IMR-90 (cell line): ENCODE data around the gene FAM227B. TPM values are rescaled to one million over a fixed set of nuclear protein-coding genes. Genes with fewer than 3 reads are reported as not detected.

Source experiments
- ATAC-seq: fragments of 200-7000 bp; cut with Tn5 transposase; 2 replicates; pipeline ENCODE4 v1.9.1; 2020; ENCODE audit warnings: low read depth, mild to moderate bottlenecking, moderate library complexity
- BruUV-seq: library from RNA; stranded (reverse); fragments of 400-500 nt; replicated peaks from 2 replicates; lab custom pipeline; 2021; lab: Mats Ljungman, UMichigan
- CTCF ChIA-PET: fragments of 300-600 bp; formaldehyde crosslinking; extraction: SDS; loops from one replicate; lab custom pipeline; 2021; ENCODE audit warnings: antibody characterized with exemption; lab: Yijun Ruan, JAX
- POLR2A ChIA-PET: fragments of 300-600 bp; sonication (Branson Sonifier 250); formaldehyde crosslinking; loops from one replicate; lab custom pipeline; 2022; ENCODE audit warnings: antibody characterized with exemption; ENCODE audit not compliant: unreplicated experiment; lab: Charles Lee
- DNase-seq: peaks from one replicate; pipeline ENCODE4 v3.0.0; 2013
- H2AFZ ChIP-seq: replicated peaks from 2 replicates; pipeline ENCODE3; 2013; ENCODE audit warnings: low read length, mild to moderate bottlenecking; ENCODE audit not compliant: poor library complexity
- H2AK5ac ChIP-seq: 2 replicates; pipeline ENCODE4 v1.6.1; 2013; ENCODE audit warnings: low read depth, low read length, inconsistent platforms
- H2AK9ac ChIP-seq: replicated peaks from 2 replicates; pipeline ENCODE3; 2013; ENCODE audit warnings: mild to moderate bottlenecking, low read depth, low read length, moderate library complexity; ENCODE audit not compliant: poor library complexity
- H2BK120ac ChIP-seq: 2 replicates; pipeline ENCODE4 v1.6.1; 2013; ENCODE audit warnings: low read depth, low read length, inconsistent platforms
- H2BK15ac ChIP-seq: 3 replicates; pipeline ENCODE4 v1.6.1; 2013; ENCODE audit warnings: low read depth, low read length, inconsistent platforms
- H2BK20ac ChIP-seq: 2 replicates; pipeline ENCODE4 v1.6.1; 2013; ENCODE audit warnings: low read depth, mild to moderate bottlenecking, inconsistent platforms, low read length, moderate library complexity
- H2BK5ac ChIP-seq: 2 replicates; pipeline ENCODE4 v1.6.1; 2013; ENCODE audit warnings: mild to moderate bottlenecking, low read depth, low read length, inconsistent platforms; ENCODE audit not compliant: poor library complexity, severe bottlenecking
- H3K14ac ChIP-seq: replicated peaks from 2 replicates; pipeline ENCODE4 v1.6.1; 2013; ENCODE audit warnings: low read depth, low read length, inconsistent platforms
- H3K18ac ChIP-seq: 2 replicates; pipeline ENCODE4 v1.6.1; 2013; ENCODE audit warnings: low read depth, low read length, control low read depth
- H3K23ac ChIP-seq: 2 replicates; pipeline ENCODE4 v1.6.1; 2013; ENCODE audit warnings: low read depth, low read length, inconsistent platforms
- H3K27ac ChIP-seq: 2 replicates; pipeline ENCODE4 v1.5.1; 2013; ENCODE audit warnings: mild to moderate bottlenecking, control low read depth, low read length; ENCODE audit not compliant: insufficient read depth
- H3K27me3 ChIP-seq: 2 replicates; pipeline ENCODE4 v1.6.1; 2013; ENCODE audit warnings: low read length; ENCODE audit not compliant: control insufficient read depth, insufficient read depth
- H3K36me3 ChIP-seq: 2 replicates; pipeline ENCODE4 v1.6.1; 2013; ENCODE audit warnings: low read length, mixed read lengths; ENCODE audit not compliant: control insufficient read depth, insufficient read depth
- H3K4ac ChIP-seq: 2 replicates; pipeline ENCODE4 v1.6.1; 2013; ENCODE audit warnings: low read depth, low read length, inconsistent platforms
- H3K4me1 ChIP-seq: 2 replicates; pipeline ENCODE4 v1.6.1; 2013; ENCODE audit warnings: low read length, mixed read lengths; ENCODE audit not compliant: control insufficient read depth, insufficient read depth
- H3K4me2 ChIP-seq: 2 replicates; pipeline ENCODE4 v1.6.1; 2013; ENCODE audit warnings: low read depth, mild to moderate bottlenecking, control low read depth, low read length, moderate library complexity
- H3K4me3 ChIP-seq: 2 replicates; pipeline ENCODE4 v1.5.1; 2013; ENCODE audit warnings: low read depth, mild to moderate bottlenecking, control low read depth, low read length, moderate library complexity; ENCODE audit not compliant: insufficient read depth
- H3K56ac ChIP-seq: 2 replicates; pipeline ENCODE4 v1.6.1; 2013; ENCODE audit warnings: low read length, inconsistent platforms; ENCODE audit not compliant: insufficient read depth; ENCODE audit errors: extremely low read depth
- H3K79me1 ChIP-seq, 2 experiments: 2 replicates each; pipeline ENCODE4 v1.6.1; 2013; ENCODE audit warnings: low read length in 2 of 2, inconsistent platforms in 1 of 2, low read depth in 1 of 2
- H3K9ac ChIP-seq: 2 replicates; pipeline ENCODE4 v1.6.1; 2013; ENCODE audit warnings: low read depth, low read length, control low read depth
- H3K9me1 ChIP-seq: 2 replicates; pipeline ENCODE4 v1.6.1; 2013; ENCODE audit warnings: low read length, inconsistent platforms; ENCODE audit not compliant: insufficient read depth
- H3K9me3 ChIP-seq: 2 replicates; pipeline ENCODE4 v1.6.1; 2013; ENCODE audit warnings: low read length; ENCODE audit not compliant: control insufficient read depth, insufficient read depth
- H4K20me1 ChIP-seq: 2 replicates; pipeline ENCODE4 v1.6.1; 2013; ENCODE audit warnings: low read length, inconsistent platforms; ENCODE audit not compliant: insufficient read depth
- H4K5ac ChIP-seq: 2 replicates; pipeline ENCODE4 v1.6.1; 2013; ENCODE audit warnings: mild to moderate bottlenecking, low read depth, low read length, control low read depth
- H4K8ac ChIP-seq, 2 experiments: 2 replicates each; pipeline ENCODE4 v1.6.1; 2013; ENCODE audit warnings: low read depth in 2 of 2, low read length in 2 of 2, control low read depth in 1 of 2, inconsistent platforms in 1 of 2
- H4K91ac ChIP-seq: 2 replicates; pipeline ENCODE4 v1.6.1; 2013; ENCODE audit warnings: low read depth, low read length, inconsistent platforms; ENCODE audit not compliant: insufficient read depth
- BHLHE40 ChIP-seq: fragments of 150-350 bp; IDR thresholded peaks from 2 replicates; pipeline ENCODE4 v1.6.1; 2016; ENCODE audit warnings: mild to moderate bottlenecking, low read depth, low read length
- CEBPB ChIP-seq: IDR thresholded peaks from 2 replicates; pipeline ENCODE4 v1.6.1; 2012; ENCODE audit warnings: low read depth, low read length, improper control_type of control experiment
- CTCF ChIP-seq: conservative IDR thresholded peaks from 2 replicates; pipeline ENCODE4 v1.5.1; 2012; ENCODE audit warnings: mild to moderate bottlenecking, low read depth, low read length, improper control_type of control experiment
- ELK1 ChIP-seq: fragments of 150-350 bp; IDR thresholded peaks from 2 replicates; pipeline ENCODE4 v1.6.1; 2016; ENCODE audit warnings: low read depth, mild to moderate bottlenecking, low read length, moderate library complexity, borderline replicate concordance
- FOS ChIP-seq: fragments of 150-350 bp; IDR thresholded peaks from 2 replicates; pipeline ENCODE4 v1.6.1; 2016; ENCODE audit warnings: low read depth, low read length
- MAFK ChIP-seq: IDR thresholded peaks from 2 replicates; pipeline ENCODE4 v1.6.1; 2012; ENCODE audit warnings: low read depth, low read length, improper control_type of control experiment
- MAZ ChIP-seq: IDR thresholded peaks from 2 replicates; pipeline ENCODE4 v1.6.1; 2012; ENCODE audit warnings: low read depth, mild to moderate bottlenecking, low read length, improper control_type of control experiment, moderate library complexity, borderline replicate concordance
- MXI1 ChIP-seq: IDR thresholded peaks from 2 replicates; pipeline ENCODE4 v1.6.1; 2012; ENCODE audit warnings: low read depth, mild to moderate bottlenecking, low read length, moderate library complexity, borderline replicate concordance
- NFE2L2 ChIP-seq: fragments of 150-350 bp; IDR thresholded peaks from 2 replicates; pipeline ENCODE4 v1.6.1; 2016; ENCODE audit warnings: low read depth, mild to moderate bottlenecking, low read length
- POLR2A ChIP-seq: IDR thresholded peaks from 2 replicates; pipeline ENCODE4 v1.6.1; 2012; ENCODE audit warnings: mild to moderate bottlenecking, low read depth, low read length
- RCOR1 ChIP-seq: IDR thresholded peaks from 2 replicates; pipeline ENCODE4 v1.6.1; 2012; ENCODE audit warnings: mild to moderate bottlenecking, low read length, improper control_type of control experiment; ENCODE audit not compliant: insufficient replicate concordance
- RFX5 ChIP-seq: IDR thresholded peaks from 2 replicates; pipeline ENCODE4 v1.8.0; 2012; ENCODE audit warnings: low read depth, mild to moderate bottlenecking, low read length, moderate library complexity
- WGBS, 2 experiments: methylation state at CpG; one replicate each; pipeline versions ENCODE4 v1.1.5 to v1.1.7; 2013; ENCODE audit warnings: missing lambda C conversion rate in 2 of 2; ENCODE audit not compliant: insufficient read length in 1 of 2; ENCODE audit errors: extremely low coverage in 2 of 2; 5-methylcytosine and 5-hydroxymethylcytosine counted together
- dilution Hi-C: fragments of 300-500 bp; cut with HindIII; formaldehyde crosslinking; loops from one replicate; pipeline ENCODE4 v1.14.3; 2018; ENCODE audit warnings: low sequenced_read_pairs; ENCODE audit not compliant: unreplicated experiment
- in situ Hi-C: fragments of 300-500 bp; cut with MboI; formaldehyde crosslinking; loops from 3 replicates; pipeline ENCODE4 v1.14.3; 2019; ENCODE audit warnings: low sequenced_read_pairs, inconsistent platforms, mixed read lengths
- intact Hi-C: fragments of 100-400 bp; cut with micrococcal nuclease; formaldehyde crosslinking; loops from 2 replicates; pipeline ENCODE4 v1.10.0; 2022
- polyA plus RNA-seq, 3 experiments: library from polyadenylated mRNA; depleted of rRNA; stranded (reverse); fragments of >200 nt; gene quantifications; 2 replicates each; pipeline ENCODE4 v1.2.3, GENCODE V29; 2012; ENCODE audit warnings: low replicate concordance in 1 of 3
- total RNA-seq: library from RNA; depleted of rRNA; stranded (reverse); fragments of >200 nt; gene quantifications from 2 replicates; pipeline ENCODE4 v1.2.3, GENCODE V29; 2012
- TF ChIP-seq, protein P1 (sequence below): fragments of 150-350 bp; IDR thresholded peaks from 2 replicates; pipeline ENCODE4 v1.6.1; 2017; ENCODE audit warnings: mild to moderate bottlenecking, antibody characterized with exemption, low read length, low read depth

Gene FAM227B
- total and polyA plus RNA-seq, 2 of the 4 experiments (the other 2 are of a cell fraction): 1.8 to 3.0 TPM

DNA sequence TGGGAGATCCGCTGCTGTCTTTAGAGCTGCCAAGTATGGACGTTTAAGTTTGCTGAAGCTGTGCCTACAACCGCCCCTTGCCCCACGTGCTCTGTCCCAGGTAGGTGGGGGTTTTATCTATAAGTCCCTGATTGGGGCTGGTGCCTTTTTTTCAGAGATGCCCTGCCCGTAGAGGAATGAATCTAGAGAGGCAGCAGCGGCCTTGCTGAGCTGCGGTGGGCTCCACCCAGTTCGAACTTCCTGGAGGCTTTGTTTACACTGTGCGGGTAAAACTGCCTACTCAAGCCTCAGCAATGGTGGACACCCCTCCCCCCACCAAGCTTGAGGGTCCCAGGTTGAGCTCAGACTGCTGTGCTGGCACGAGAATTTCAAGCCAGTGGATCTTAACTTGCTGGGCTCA, 281.0 kb downstream of the FAM227B start:
- no peaks in the 10 kb centered on the region for H3K4me1 ChIP-seq
- WGBS, 2 experiments: 92% methylated on average over 2 of the region's 10 CpGs; no CpG with 5 or more reads in 1 of the 2 experiments
- DNase-seq (no peak), ATAC-seq (no peak)
- intact Hi-C loops (no loop called here), in situ Hi-C loops (no loop called here), dilution Hi-C loops (no loop called here)
- H3K4me3 ChIP-seq: no peak overlapping the region
- no peak overlapping the region for H3K18ac ChIP-seq
- no peak overlapping the region for H2BK20ac ChIP-seq
- no peak overlapping the region for H3K23ac ChIP-seq
- no peak overlapping the region for H3K27ac ChIP-seq
- no peak overlapping the region for H4K5ac ChIP-seq
- H3K56ac ChIP-seq: no peak overlapping the region
- peaks cover 0 to 3% of the 10 kb centered on the region in 2 experiments; a peak in 2 of 4 replicates for H3K79me1 ChIP-seq
- H4K91ac ChIP-seq: no peak overlapping the region
- H3K14ac ChIP-seq: no peak overlapping the region
- peaks cover 1% of the 10 kb centered on the region; the same call in 1 of the 2 replicates for H3K9me3 ChIP-seq
- POLR2A ChIA-PET: no interaction called here
- H4K20me1 ChIP-seq: no peaks in the 10 kb centered on the region
- no peaks in the 10 kb centered on the region for H3K27me3 ChIP-seq
- H3K4me2 ChIP-seq: no peak overlapping the region
- no peak overlapping the region for H2BK15ac ChIP-seq
- no peak overlapping the region for H2BK120ac ChIP-seq
- no peak overlapping the region for H2AK9ac ChIP-seq
- no peak overlapping the region for H2BK5ac ChIP-seq
- H4K8ac ChIP-seq: no peak overlapping the region
- H3K36me3 ChIP-seq: no peaks in the 10 kb centered on the region
- no peak overlapping the region for H2AFZ ChIP-seq
- 0 out of 2 replicates have a peak, but pooled peaks cover 3% of the 10 kb centered on the region for H3K9me1 ChIP-seq
- no peak overlapping the region for H3K4ac ChIP-seq
- CTCF ChIA-PET: no interaction called here
- H3K9ac ChIP-seq: no peak overlapping the region
- no TSS peak for BruUV-seq
- no peak overlapping the region for H2AK5ac ChIP-seq
- TF ChIP-seq BHLHE40 (no peak), CTCF (no peak), FOS (no peak), ELK1 (no peak), CEBPB (no peak), MAZ (no peak), RFX5 (no peak), POLR2A (no peak), RCOR1 (no peak), MAFK (no peak), MXI1 (no peak), NFE2L2 (no peak)
- TF ChIP-seq, protein P1, sequence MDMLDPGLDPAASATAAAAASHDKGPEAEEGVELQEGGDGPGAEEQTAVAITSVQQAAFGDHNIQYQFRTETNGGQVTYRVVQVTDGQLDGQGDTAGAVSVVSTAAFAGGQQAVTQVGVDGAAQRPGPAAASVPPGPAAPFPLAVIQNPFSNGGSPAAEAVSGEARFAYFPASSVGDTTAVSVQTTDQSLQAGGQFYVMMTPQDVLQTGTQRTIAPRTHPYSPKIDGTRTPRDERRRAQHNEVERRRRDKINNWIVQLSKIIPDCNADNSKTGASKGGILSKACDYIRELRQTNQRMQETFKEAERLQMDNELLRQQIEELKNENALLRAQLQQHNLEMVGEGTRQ: no peak
